B cell (primary cell): ENCODE measurements around the gene SNX24. TPM values are rescaled to one million over a fixed set of nuclear protein-coding genes. Genes with fewer than 3 reads are reported as not detected.

Source experiments
- ATAC-seq: fragments of 200-7000 bp; cut with Tn5 transposase; one replicate; pipeline ENCODE4 v1.10.0; 2021; ENCODE audit warnings: low read depth, mild to moderate bottlenecking, moderate number of reproducible peaks, moderate library complexity
- CTCF ChIA-PET: fragments of 350-600 bp; sonication (Branson Sonifier 250); formaldehyde crosslinking; loops from one replicate; lab custom pipeline; 2021; ENCODE audit warnings: antibody characterized with exemption, inconsistent platforms; lab: Charles Lee
- POLR2A ChIA-PET: fragments of 350-600 bp; sonication (Branson Sonifier 250); formaldehyde crosslinking; loops from one replicate; lab custom pipeline; 2021; ENCODE audit warnings: antibody characterized with exemption; lab: Charles Lee
- DNase-seq: peaks from one replicate; pipeline ENCODE4 v3.0.0; 2013
- H2AFZ ChIP-seq: 2 replicates; pipeline ENCODE4 v1.6.1; 2012; ENCODE audit warnings: mild to moderate bottlenecking, low read depth, low read length; ENCODE audit not compliant: insufficient read depth, poor library complexity, severe bottlenecking
- H3K27ac ChIP-seq, 2 donors: 1 replicate in 1 of 2; 2 replicates in 1 of 2; pipeline ENCODE4 v1.5.1; 2012 to 2013; ENCODE audit warnings: low read length in 2 of 2, mild to moderate bottlenecking in 2 of 2, moderate library complexity in 1 of 2
- H3K27me3 ChIP-seq, 4 experiments: fragments of 200-600 bp in 1 of 4; sonication (generic) in 1 of 4; replicated peaks in 1 of 4; 1 replicate in 2 of 4; 2 replicates in 2 of 4; pipeline versions ENCODE4 v1.6.1 to v1.7.0; 2013 to 2016; ENCODE audit warnings: low read length in 3 of 4, mild to moderate bottlenecking in 2 of 4, mixed read lengths in 1 of 4, moderate library complexity in 1 of 4; ENCODE audit not compliant: insufficient read depth in 4 of 4, control insufficient read depth in 3 of 4; ENCODE audit errors: control extremely low read depth in 1 of 4
- H3K36me3 ChIP-seq, 2 experiments: replicated peaks in 1 of 2; 1 replicate in 1 of 2; 2 replicates in 1 of 2; pipeline versions ENCODE4 v1.6.1 to v1.7.1; 2013; ENCODE audit warnings: low read length in 1 of 2; ENCODE audit not compliant: insufficient read depth in 2 of 2, control insufficient read depth in 1 of 2; ENCODE audit errors: control extremely low read depth in 1 of 2, extremely low read depth in 1 of 2
- H3K4me1 ChIP-seq, 2 donors: fragments of 200-600 bp in 1 of 2; sonication (generic) in 1 of 2; 1 replicate in 1 of 2; 2 replicates in 1 of 2; pipeline versions ENCODE4 v1.5.1 to v1.6.1; 2013 to 2017; ENCODE audit warnings: low read length in 2 of 2; ENCODE audit not compliant: control insufficient read depth in 2 of 2, insufficient read depth in 2 of 2
- H3K4me2 ChIP-seq: replicated peaks from 2 replicates; pipeline ENCODE3; 2012; ENCODE audit warnings: mild to moderate bottlenecking, low read depth, low read length; ENCODE audit not compliant: poor library complexity, severe bottlenecking
- H3K4me3 ChIP-seq, 5 experiments: fragments of 200-600 bp in 1 of 5; sonication (generic) in 1 of 5; 1 replicate in 3 of 5; 2 replicates in 2 of 5; pipeline versions ENCODE4 v1.5.1 to v1.7.0; 2011 to 2016; ENCODE audit warnings: low read length in 4 of 5, mild to moderate bottlenecking in 4 of 5, low read depth in 2 of 5, control low read depth in 1 of 5, moderate library complexity in 1 of 5; ENCODE audit not compliant: insufficient read depth in 1 of 5; ENCODE audit errors: control extremely low read depth in 1 of 5, extremely low read depth in 1 of 5
- H3K79me2 ChIP-seq: fragments of 200-600 bp; sonication (generic); one replicate; pipeline ENCODE4 v1.6.0; 2016; ENCODE audit warnings: low read length; ENCODE audit not compliant: control insufficient read depth, insufficient read depth
- H3K9ac ChIP-seq: fragments of 200-600 bp; sonication (generic); 2 replicates; pipeline ENCODE4 v1.6.1; 2017; ENCODE audit warnings: mild to moderate bottlenecking, low read length, moderate library complexity
- H3K9me3 ChIP-seq, 3 donors: one replicate each; pipeline versions ENCODE4 v1.6.1 to v1.7.1; 2013; ENCODE audit warnings: low read length in 2 of 3; ENCODE audit not compliant: control insufficient read depth in 2 of 3, insufficient read depth in 1 of 3; ENCODE audit errors: control extremely low read depth in 1 of 3
- H4K20me1 ChIP-seq: 2 replicates; pipeline ENCODE4 v1.6.0; 2012; ENCODE audit warnings: mild to moderate bottlenecking, low read length; ENCODE audit not compliant: insufficient read depth, control insufficient read depth, poor library complexity, severe bottlenecking
- H3K27ac Mint-ChIP-seq: one replicate; pipeline ENCODE4 v1.8.0; 2021; ENCODE audit warnings: mixed read lengths
- H3K27me3 Mint-ChIP-seq: one replicate; pipeline ENCODE4 v1.8.0; 2021; ENCODE audit warnings: mixed read lengths
- H3K4me1 Mint-ChIP-seq: one replicate; pipeline ENCODE4 v1.8.0; 2021; ENCODE audit warnings: mixed read lengths
- H3K4me3 Mint-ChIP-seq: one replicate; pipeline ENCODE4 v1.8.0; 2021; ENCODE audit warnings: mixed read lengths
- H3K9me3 Mint-ChIP-seq: one replicate; pipeline ENCODE4 v1.8.0; 2022; ENCODE audit warnings: mixed read lengths; ENCODE audit not compliant: insufficient read depth
- EZH2 ChIP-seq: IDR thresholded peaks from 2 replicates; pipeline ENCODE4 v1.6.1; 2012; ENCODE audit warnings: borderline replicate concordance, low read depth, mild to moderate bottlenecking, moderate library complexity, low read length; ENCODE audit not compliant: insufficient read depth, poor library complexity, severe bottlenecking
- WGBS: methylation state at CpG from one replicate; pipeline ENCODE4 v1.1.5; 2013; ENCODE audit warnings: missing lambda C conversion rate; ENCODE audit not compliant: insufficient coverage; 5-methylcytosine and 5-hydroxymethylcytosine counted together
- intact Hi-C: fragments of 100-400 bp; cut with micrococcal nuclease; formaldehyde crosslinking; loops from one replicate; pipeline ENCODE4 v1.10.0; 2022
- polyA plus RNA-seq: library from polyadenylated mRNA; depleted of rRNA; stranded (reverse); fragments of >200 nt; gene quantifications from 2 replicates; pipeline ENCODE4 v1.2.3, GENCODE V29; 2012
- total RNA-seq, 2 donors: library from RNA; stranded (reverse); fragments of 120-200 nt in 1 of 2; gene quantifications; 1 replicate in 1 of 2; 2 replicates in 1 of 2; pipeline versions ENCODE4 v1.2.3 to v1.2.4, GENCODE V29; 2013 to 2022
- TF ChIP-seq, protein P1 (sequence below): fragments of 200-600 bp; IDR thresholded peaks from one replicate; pipeline ENCODE4 v1.8.0; 2022; ENCODE audit warnings: antibody characterized with exemption, mild to moderate bottlenecking

The SNX24 gene
- total and polyA plus RNA-seq, 2 donors (not counting 1 experiment from before 2014, with no cell fraction given), result 1.1 to 9.3 TPM

DNA sequence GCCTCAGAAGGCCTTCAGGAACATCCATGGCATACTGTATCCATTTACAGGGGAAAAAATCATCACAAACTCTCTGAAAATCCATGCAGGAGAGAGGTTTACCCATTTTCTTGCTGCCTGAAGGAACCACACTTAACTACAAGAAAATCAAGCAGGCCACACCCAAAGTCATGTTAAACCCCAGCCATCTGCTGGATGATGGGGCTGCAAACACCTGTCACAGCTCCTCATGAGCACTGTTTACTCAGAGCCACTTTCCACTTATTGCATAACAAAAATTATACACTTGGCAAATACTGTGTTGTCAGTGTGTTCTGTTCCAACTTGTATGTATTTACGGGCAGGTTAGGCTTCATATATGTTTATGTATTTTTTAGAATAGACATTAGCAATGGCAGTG is 155.3 kb downstream of the SNX24 start:
- H3K9me3 ChIP-seq, result no peaks in the 10 kb centered on the region
- H3K9ac ChIP-seq, result no peak overlapping the region
- H4K20me1 ChIP-seq, result no peaks in the 10 kb centered on the region
- H3K36me3 ChIP-seq, result no peaks in the 10 kb centered on the region
- H3K4me1 ChIP-seq, result no peaks in the 10 kb centered on the region
- Mint-ChIP-seq H3K27me3 (no peaks in the 10 kb centered on the region), H3K4me1 (no peaks in the 10 kb centered on the region), H3K9me3 (no peaks in the 10 kb centered on the region), H3K4me3 (no peak overlapping the region), H3K27ac (no peak overlapping the region)
- no peak overlapping the region for H3K4me3 ChIP-seq
- H3K79me2 ChIP-seq, result no peaks in the 10 kb centered on the region
- CTCF ChIA-PET, result interaction anchor here (0.6 to 1.4 kb wide), 3 partner anchors 481 to 543 kb away, joined by 3 to 13 read pairs (median 4); no protein-coding TSS in a partner anchor
- H2AFZ ChIP-seq, result no peak overlapping the region
- H3K27me3 ChIP-seq, result no peaks in the 10 kb centered on the region
- no peak for TF ChIP-seq EZH2
- TF ChIP-seq, protein P1, sequence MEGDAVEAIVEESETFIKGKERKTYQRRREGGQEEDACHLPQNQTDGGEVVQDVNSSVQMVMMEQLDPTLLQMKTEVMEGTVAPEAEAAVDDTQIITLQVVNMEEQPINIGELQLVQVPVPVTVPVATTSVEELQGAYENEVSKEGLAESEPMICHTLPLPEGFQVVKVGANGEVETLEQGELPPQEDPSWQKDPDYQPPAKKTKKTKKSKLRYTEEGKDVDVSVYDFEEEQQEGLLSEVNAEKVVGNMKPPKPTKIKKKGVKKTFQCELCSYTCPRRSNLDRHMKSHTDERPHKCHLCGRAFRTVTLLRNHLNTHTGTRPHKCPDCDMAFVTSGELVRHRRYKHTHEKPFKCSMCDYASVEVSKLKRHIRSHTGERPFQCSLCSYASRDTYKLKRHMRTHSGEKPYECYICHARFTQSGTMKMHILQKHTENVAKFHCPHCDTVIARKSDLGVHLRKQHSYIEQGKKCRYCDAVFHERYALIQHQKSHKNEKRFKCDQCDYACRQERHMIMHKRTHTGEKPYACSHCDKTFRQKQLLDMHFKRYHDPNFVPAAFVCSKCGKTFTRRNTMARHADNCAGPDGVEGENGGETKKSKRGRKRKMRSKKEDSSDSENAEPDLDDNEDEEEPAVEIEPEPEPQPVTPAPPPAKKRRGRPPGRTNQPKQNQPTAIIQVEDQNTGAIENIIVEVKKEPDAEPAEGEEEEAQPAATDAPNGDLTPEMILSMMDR, result no peak
- no CpG with 5 or more reads among the region's 1 CpG for WGBS
- no peak overlapping the region for H3K4me2 ChIP-seq
- DNase-seq (no peak), ATAC-seq (no peak)
- intact Hi-C loops, result loop anchor here (1.0 to 5.0 kb wide), 3 partner anchors 103 to 500 kb away; no protein-coding TSS in a partner anchor
- H3K27ac ChIP-seq, result no peak overlapping the region
- POLR2A ChIA-PET, result no interaction called here

DNA sequence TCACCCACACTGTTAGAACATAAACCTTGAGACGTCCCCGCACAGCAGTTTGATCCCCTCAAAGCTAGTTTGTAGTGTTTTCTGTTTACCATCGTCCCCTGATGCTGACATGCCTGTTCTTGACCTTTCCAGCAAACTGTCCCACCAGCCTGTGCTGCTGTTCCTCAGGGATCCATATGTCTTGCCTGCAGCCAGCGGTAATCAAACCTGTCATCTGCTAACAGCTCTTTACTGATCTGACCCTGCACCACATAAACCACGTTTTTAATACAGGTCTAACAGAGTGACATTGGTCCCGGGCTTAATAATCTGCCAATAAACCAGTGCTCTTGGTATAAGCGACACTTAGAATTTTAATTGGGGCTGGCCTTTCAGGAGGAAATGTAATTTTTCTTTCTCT is 156.4 kb downstream of the SNX24 start:
- Histone ChIP-seq H3K79me2 (no peaks in the 10 kb centered on the region), H3K27ac (no peak overlapping the region), H3K9me3 (no peaks in the 10 kb centered on the region), H3K4me2 (no peak overlapping the region), H3K9ac (no peak overlapping the region), H3K4me3 (no peak overlapping the region), H3K4me1 (no peaks in the 10 kb centered on the region), H3K27me3 (no peaks in the 10 kb centered on the region), H4K20me1 (no peaks in the 10 kb centered on the region), H2AFZ (no peak overlapping the region), H3K36me3 (no peaks in the 10 kb centered on the region)
- WGBS, result 80% methylated on average over 3 of the region's 7 CpGs
- Mint-ChIP-seq H3K4me1 (no peaks in the 10 kb centered on the region), H3K27ac (no peak overlapping the region), H3K27me3 (no peaks in the 10 kb centered on the region), H3K4me3 (no peak overlapping the region), H3K9me3 (no peaks in the 10 kb centered on the region)
- intact Hi-C loops, result loop anchor here (2.0 to 5.0 kb wide), 2 partner anchors 105 to 485 kb away; no protein-coding TSS in a partner anchor
- ChIA-PET POLR2A (no interaction called here), CTCF (interaction anchor here (1.6 kb wide), 1 partner anchor 483 kb away, joined by 4 read pairs; no protein-coding TSS in a partner anchor)
- TF ChIP-seq, protein P1, result no peak
- TF ChIP-seq EZH2, result no peak
- ATAC-seq (no peak), DNase-seq (no peak)
